GM19438 (cell line): ENCODE measurements around the gene DIPK1A.

Experiments
- ATAC-seq: cut with Tn5 transposase; IDR thresholded peaks from one replicate; pipeline ENCODE4 v1.9.1; 2021; ENCODE audit warnings: low read depth; ENCODE audit not compliant: unreplicated experiment

The DIPK1A gene

DNA sequence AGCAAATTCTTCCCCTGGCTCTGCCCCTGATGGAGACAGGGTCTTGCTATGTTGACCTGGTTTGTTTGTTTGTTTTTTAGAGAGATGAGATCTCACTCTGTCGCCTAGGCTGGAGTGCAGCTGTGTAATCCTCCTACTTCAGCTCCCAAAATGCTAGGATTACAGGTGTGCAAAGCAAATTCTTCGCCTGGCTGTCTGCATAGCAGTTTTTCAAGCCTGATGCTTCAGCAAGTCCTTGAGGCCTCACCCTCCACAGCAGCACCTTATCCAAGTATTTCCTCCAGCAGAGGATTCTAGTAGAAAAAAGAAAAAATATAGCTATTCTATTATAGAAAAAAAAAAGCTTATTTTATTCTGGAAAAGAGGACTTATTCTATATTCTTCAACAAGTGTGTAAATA is 144.5 kb downstream of the DIPK1A start:
- ATAC-seq: no peak

DNA sequence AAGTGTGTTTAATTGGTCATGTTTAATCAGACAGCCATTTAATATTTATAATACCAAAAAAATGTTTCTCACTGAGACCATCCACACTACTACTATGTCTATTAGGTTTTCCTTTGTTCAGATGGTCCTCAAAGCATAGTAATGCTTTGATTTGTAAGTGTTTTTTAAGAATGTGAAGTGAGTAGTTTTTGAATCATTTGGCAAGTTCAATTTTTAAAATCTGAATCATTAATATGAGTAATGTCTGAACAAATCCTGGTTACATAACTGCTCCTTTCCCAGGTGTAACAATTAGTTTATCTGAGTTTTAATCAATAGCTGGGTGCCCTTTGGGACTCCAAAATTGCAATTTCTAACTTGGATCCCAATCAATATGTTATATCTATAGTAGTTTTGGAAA is 152.9 kb downstream of the DIPK1A start:
- ATAC-seq: no peak

DNA sequence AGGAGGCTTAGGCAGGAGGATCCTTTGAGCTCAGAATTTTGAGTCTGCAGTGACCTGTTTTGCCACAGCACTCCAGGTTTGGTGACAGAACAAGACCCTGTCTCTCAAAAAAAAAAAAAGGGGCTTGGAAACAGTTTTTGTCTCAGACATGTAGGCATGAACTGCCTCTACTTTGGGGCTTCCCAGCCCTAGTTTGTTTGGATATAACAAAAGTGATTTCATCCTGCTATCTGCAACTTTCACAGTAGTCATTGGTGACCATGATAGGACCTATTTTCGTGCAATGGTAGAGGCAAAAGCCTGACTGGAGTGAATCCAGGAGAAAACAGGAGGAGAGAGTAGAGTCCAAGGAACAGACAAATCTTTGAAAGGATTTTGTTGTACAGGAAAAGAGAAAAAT is 156.0 kb downstream of the DIPK1A start:
- ATAC-seq: no peak

DNA sequence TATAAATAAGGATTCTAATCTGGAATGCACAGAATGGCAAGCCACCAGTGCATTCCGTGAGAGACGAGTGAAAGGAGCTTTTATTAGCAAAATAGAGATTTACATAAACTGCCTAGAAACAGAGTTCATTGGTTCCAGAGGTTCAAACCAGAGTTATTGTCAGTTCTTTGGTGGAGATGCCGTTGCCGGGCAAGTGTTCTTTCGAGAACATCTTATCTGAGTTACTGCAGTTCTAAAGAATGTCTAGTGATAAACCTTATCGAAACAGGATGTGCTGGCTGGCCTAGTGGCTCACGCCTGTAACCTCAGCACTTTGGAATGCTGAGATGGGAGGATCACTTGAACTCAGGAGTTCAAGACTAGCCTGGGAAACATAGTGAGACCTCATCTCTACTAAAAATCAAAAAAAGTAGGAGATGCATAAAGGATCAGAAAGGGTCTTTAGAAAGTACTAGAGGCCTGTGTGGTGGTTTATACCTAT is 156.5 kb downstream of the DIPK1A start:
- no peak for ATAC-seq

DNA sequence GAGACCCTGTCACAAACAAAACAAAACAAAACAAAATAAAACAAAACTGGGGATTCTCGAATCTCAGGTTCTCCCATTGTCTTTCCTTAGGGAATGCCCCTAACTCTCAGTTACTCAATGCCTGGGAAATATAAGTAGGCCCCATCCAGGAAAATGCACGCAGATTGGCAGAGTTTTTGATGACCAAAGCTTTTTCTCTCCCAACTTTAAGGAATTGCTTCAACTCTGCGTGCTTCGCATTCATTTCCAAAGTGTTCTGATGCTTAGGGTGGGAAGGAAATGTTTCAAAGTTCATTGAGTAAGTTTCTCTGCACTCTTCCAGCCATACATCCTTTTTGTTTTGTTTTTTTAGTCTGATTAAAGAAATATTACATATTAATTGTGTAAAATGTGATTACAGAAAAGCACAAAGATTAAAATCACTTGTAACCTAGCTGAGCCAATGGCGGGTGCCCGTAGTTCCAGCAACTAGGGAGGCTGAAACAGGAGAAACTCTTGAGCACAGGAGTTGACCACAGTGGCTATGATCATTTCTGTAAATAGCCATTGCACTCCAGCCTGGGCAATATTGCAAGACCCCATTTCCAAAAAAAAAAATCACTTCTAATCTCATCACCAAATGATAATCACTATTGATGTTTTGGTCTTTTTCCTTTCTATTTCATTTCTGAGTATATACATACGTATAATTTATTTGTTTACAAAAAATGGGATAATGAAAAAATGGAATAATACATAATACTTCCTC is 157.9 kb downstream of the DIPK1A start:
- no peak for ATAC-seq

DNA sequence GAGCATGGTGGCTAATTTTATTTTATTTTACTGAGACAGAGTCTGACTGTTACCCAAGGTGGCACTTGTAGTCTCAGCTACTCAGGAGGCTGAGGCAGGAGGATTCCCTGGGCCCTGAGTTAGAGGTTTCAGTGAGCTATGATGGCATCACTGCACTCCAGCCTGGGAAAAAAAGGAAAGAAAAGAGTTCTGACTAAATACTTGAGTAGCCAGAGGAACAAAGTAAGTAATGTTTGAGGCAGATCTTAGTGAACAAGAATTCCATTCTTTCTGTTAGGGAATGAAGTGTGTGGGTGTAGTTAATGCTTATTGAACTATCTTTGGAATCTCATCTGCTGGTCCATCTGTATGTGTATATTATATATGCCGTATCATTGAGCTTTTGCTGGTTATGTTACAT is 163.3 kb downstream of the DIPK1A start:
- no peak for ATAC-seq

DNA sequence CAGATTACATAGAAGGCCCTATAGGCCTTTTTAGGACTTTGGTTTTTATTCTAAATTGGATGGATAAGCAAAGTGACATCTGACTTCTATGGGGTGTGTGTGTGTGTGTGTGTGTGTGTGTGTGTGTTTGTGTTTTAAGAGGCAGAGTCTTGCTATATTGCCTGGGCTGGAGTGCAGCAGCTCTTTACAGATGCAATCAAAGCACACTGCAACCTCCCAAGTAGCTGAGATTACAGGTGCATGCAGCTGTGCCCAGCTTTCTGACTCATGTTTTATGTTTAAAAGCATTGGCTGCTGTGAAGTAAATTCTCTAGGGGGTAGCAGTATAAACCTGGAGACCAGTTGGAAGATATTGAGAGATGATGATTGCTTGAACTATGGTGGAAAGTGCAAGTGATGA is 164.0 kb downstream of the DIPK1A start:
- ATAC-seq: no peak

DNA sequence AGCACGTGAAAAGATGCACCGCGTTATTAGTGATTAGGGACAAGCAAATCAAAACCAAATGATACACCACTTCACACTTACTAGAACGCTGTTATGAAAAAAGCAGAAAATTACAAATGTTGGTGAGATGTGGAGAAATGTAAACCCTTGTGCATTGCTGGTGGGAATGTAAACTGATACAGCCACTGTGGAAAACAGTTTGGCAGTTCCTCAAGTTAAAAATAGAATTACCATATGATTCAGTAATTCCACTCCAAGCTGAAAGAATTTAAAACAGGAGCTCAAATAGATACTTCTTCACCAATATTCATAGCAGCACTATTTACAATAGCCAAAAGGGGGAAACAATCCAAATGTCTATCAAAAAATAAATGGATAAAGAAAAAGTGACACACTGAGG is 166.1 kb downstream of the DIPK1A start:
- ATAC-seq: no peak

DNA sequence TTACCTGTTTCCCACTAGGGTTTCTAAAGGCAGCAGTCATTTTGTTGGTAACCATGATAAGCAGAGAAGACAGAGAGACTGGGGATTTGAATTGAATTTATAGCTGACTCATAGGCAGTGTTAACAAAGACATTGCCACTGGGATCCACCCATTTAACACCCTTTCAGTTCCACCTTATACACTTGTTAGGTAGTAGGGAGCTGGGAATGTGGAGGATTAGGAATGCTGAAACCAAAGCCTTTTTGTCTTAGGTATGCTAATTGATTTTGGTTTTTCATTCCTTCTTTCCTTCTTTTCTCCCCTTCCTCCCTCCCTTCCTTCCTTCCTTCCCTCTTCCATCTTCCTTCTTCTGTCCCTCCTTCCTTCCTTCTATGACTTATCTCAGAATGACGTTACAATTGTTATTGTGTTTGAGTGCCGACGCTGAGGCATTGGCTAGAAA is 168.9 kb downstream of the DIPK1A start:
- no peak for ATAC-seq
